Measurements from ENCODE around the gene AP2A2. TPM values are rescaled to one million over a fixed set of nuclear protein-coding genes. Genes with fewer than 3 reads are reported as not detected.
"Not testable (repeated sequence)": the region's sequence is repeated elsewhere in the genome, so short reads cannot be mapped to it uniquely, and the experiment has no call there.

AP2A2 gene
- total RNA-seq, 4 donors from 2014 or later = 70.5 to 130 (median 102) TPM

- in situ Hi-C loops (cut with MboI; ENCODE audit: low pct_ligation_motif_present in 1 of 4, low pct_unique_long_range_greater_than_20kb in 1 of 4, low sequenced_read_pairs in 3 of 4) = no loop called here
- TF ChIP-seq, protein P1, sequence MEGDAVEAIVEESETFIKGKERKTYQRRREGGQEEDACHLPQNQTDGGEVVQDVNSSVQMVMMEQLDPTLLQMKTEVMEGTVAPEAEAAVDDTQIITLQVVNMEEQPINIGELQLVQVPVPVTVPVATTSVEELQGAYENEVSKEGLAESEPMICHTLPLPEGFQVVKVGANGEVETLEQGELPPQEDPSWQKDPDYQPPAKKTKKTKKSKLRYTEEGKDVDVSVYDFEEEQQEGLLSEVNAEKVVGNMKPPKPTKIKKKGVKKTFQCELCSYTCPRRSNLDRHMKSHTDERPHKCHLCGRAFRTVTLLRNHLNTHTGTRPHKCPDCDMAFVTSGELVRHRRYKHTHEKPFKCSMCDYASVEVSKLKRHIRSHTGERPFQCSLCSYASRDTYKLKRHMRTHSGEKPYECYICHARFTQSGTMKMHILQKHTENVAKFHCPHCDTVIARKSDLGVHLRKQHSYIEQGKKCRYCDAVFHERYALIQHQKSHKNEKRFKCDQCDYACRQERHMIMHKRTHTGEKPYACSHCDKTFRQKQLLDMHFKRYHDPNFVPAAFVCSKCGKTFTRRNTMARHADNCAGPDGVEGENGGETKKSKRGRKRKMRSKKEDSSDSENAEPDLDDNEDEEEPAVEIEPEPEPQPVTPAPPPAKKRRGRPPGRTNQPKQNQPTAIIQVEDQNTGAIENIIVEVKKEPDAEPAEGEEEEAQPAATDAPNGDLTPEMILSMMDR (IDR thresholded peaks at IDR 0.05) = no peak
- TF ChIP-seq POLR2AphosphoS5 (IDR thresholded peaks at IDR 0.05) = no peak
- Histone ChIP-seq H3K4me1 (no peaks in the 10 kb centered on the region), H3K27ac (no peak overlapping the region), H3K9me3 (no peaks in the 10 kb centered on the region), H3K36me3 (peaks cover 0 to 21% (median 10%) of the 10 kb centered on the region in 4 donors), H3K4me3 (no peak overlapping the region), H3K27me3 (no peaks in the 10 kb centered on the region)
- intact Hi-C loops (cut with DNase I; ENCODE audit: low total_unique reads) = no loop called here
- DNase-seq = no peak
- 86% methylated on average over 7 of the region's 7 CpGs; no CpG with 5 or more reads in 1 of the 2 donors for WGBS, 2 donors (ENCODE audit: low coverage in 1 of 2)
These were observed 89.4 kb downstream of the AP2A2 start for GRCh38 chr11:1015064-1015463.

DNA sequence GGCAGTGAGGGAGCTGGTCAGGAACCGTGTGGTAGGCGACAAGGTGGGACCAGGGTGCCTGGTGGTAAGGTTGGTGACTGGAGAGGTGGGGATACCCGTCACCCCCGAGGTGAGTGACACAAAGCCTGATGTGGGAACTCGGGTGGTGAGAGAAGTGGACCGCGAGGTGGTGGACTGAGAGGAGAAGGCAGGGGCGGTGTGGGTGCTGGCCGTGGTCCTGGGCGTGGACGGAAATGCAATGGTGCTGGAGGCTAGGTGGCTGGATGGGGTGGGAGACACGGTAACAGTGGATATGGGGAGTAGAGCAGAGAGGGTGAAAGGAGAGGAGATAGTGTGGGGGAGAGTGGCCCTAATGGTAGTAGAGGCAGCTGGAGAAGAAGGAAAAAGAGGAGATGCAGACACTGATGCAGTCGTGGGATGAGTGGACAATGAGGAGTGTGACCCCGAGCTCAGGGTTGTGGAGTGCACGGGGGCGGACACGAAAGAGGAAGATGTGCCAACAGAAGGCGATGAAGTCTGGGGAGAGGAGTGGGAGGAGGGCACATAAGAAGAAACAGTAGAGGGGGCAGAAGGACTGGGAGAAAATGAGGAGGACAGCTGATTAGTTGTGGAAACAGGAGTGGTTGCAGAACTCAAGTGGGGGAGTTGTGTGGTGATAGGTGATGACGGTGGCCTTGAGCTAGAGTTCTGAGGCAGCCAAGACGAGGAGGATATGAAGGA lies 90.3 kb downstream of the AP2A2 start:
- Histone ChIP-seq H3K36me3 (peaks cover 0 to 12% (median 5%) of the 10 kb centered on the region in 4 donors), H3K4me3 (no peak overlapping the region), H3K27me3 (no peaks in the 10 kb centered on the region), H3K9me3 (no peaks in the 10 kb centered on the region), H3K4me1 (no peaks in the 10 kb centered on the region), H3K27ac (no peak overlapping the region)
- TF ChIP-seq POLR2A (IDR thresholded peaks at IDR 0.05) = no peak
- DNase-seq = no peak
- WGBS, 2 donors (ENCODE audit: low coverage in 1 of 2) = 88 to 90% methylated on average over 15 to 20 of the region's 20 CpGs
- intact Hi-C loops (cut with DNase I; ENCODE audit: low total_unique reads) (no loop called here), in situ Hi-C loops (cut with MboI; ENCODE audit: low pct_ligation_motif_present in 1 of 4, low pct_unique_long_range_greater_than_20kb in 1 of 4, low sequenced_read_pairs in 3 of 4) (no loop called here)

- H3K9me3 ChIP-seq; H3K27ac ChIP-seq; DNase-seq; in situ Hi-C loops (cut with MboI; ENCODE audit: low pct_ligation_motif_present in 1 of 4, low pct_unique_long_range_greater_than_20kb in 1 of 4, low sequenced_read_pairs in 3 of 4); H3K4me3 ChIP-seq; H3K36me3 ChIP-seq; intact Hi-C loops (cut with DNase I; ENCODE audit: low total_unique reads); H3K4me1 ChIP-seq; H3K27me3 ChIP-seq: not testable (repeated sequence)
- WGBS, 2 donors (ENCODE audit: low coverage in 1 of 2) = 60 to 65% methylated on average over 7 of the region's 7 CpGs
These were observed 91.0 kb downstream of the AP2A2 start for GRCh38 chr11:1016610-1017126.

GRCh38 chr11:1017269-1018005 lies 91.8 kb downstream of the AP2A2 start:
- in situ Hi-C loops (cut with MboI; ENCODE audit: low pct_ligation_motif_present in 1 of 4, low pct_unique_long_range_greater_than_20kb in 1 of 4, low sequenced_read_pairs in 3 of 4) (no loop called here), intact Hi-C loops (cut with DNase I; ENCODE audit: low total_unique reads) (no loop called here)
- H3K27ac ChIP-seq = no peak overlapping the region
- no peaks in the 10 kb centered on the region for H3K27me3 ChIP-seq
- H3K4me1 ChIP-seq = no peaks in the 10 kb centered on the region
- WGBS, 2 donors (ENCODE audit: low coverage in 1 of 2) = 79 to 80% methylated on average over 12 of the region's 12 CpGs
- H3K4me3 ChIP-seq = no peak overlapping the region
- H3K9me3 ChIP-seq = no peaks in the 10 kb centered on the region
- TF ChIP-seq EP300 (IDR thresholded peaks at IDR 0.05; ENCODE audit: low read depth) (no peak), POLR2A (IDR thresholded peaks at IDR 0.05) (no peak), POLR2AphosphoS5 (IDR thresholded peaks at IDR 0.05) (no peak)
- TF ChIP-seq, protein P1 (IDR thresholded peaks at IDR 0.05) = no peak
- no peaks in the 10 kb centered on the region for H3K36me3 ChIP-seq
- no peak for DNase-seq

- TF ChIP-seq, protein P1 (IDR thresholded peaks at IDR 0.05) = no peak
- no peak for TF ChIP-seq EP300 (IDR thresholded peaks at IDR 0.05; ENCODE audit: low read depth)
- TF ChIP-seq POLR2AphosphoS5 (IDR thresholded peaks at IDR 0.05) = no peak
- no peak for TF ChIP-seq POLR2A (IDR thresholded peaks at IDR 0.05)
- WGBS, 2 donors (ENCODE audit: low coverage in 1 of 2) = 80 to 82% methylated on average over 9 of the region's 9 CpGs
- Histone ChIP-seq H3K4me3 (no peak overlapping the region), H3K9me3 (no peaks in the 10 kb centered on the region), H3K4me1 (no peaks in the 10 kb centered on the region), H3K27ac (no peak overlapping the region), H3K36me3 (no peaks in the 10 kb centered on the region), H3K27me3 (no peaks in the 10 kb centered on the region)
- intact Hi-C loops (cut with DNase I; ENCODE audit: low total_unique reads) = no loop called here
- in situ Hi-C loops (cut with MboI; ENCODE audit: low pct_ligation_motif_present in 1 of 4, low pct_unique_long_range_greater_than_20kb in 1 of 4, low sequenced_read_pairs in 3 of 4) = no loop called here
- no peak for DNase-seq
These were observed 92.4 kb downstream of the AP2A2 start for GRCh38 chr11:1018091-1018490.
